CD14-positive monocyte (primary cell): ENCODE results near the gene FBXL2. TPM values are rescaled to one million over a fixed set of nuclear protein-coding genes. Genes with fewer than 3 reads are reported as not detected.

ENCODE experiments used
- DNase-seq, 3 donors: peaks; one replicate each; pipeline ENCODE4 v3.0.0-alpha.2; 2011 to 2022
- H2AFZ ChIP-seq: 2 replicates; pipeline ENCODE4 v1.6.0; 2012; ENCODE audit warnings: mild to moderate bottlenecking, low read depth, low read length, inconsistent platforms; ENCODE audit not compliant: insufficient read depth, poor library complexity, severe bottlenecking
- H3K27ac ChIP-seq, 2 donors: 1 replicate in 1 of 2; 2 replicates in 1 of 2; pipeline ENCODE4 v1.5.1; 2012 to 2013; ENCODE audit warnings: low read length in 2 of 2, control low read depth in 1 of 2, inconsistent platforms in 1 of 2, low read depth in 1 of 2, mild to moderate bottlenecking in 1 of 2
- H3K27me3 ChIP-seq, 2 donors: one replicate each; pipeline versions ENCODE4 v1.6.0 to v1.6.1; 2011 to 2013; ENCODE audit warnings: low read length in 2 of 2; ENCODE audit not compliant: control insufficient read depth in 2 of 2, insufficient read depth in 2 of 2
- H3K36me3 ChIP-seq, 2 donors: replicated peaks in 1 of 2; 1 replicate in 1 of 2; 2 replicates in 1 of 2; pipeline versions ENCODE4 v1.5.1 to v1.6.1; 2012 to 2013; ENCODE audit warnings: low read length in 2 of 2, control low read depth in 1 of 2, inconsistent platforms in 1 of 2, mild to moderate bottlenecking in 1 of 2; ENCODE audit not compliant: insufficient read depth in 2 of 2, control insufficient read depth in 1 of 2
- H3K4me1 ChIP-seq, 2 donors: 1 replicate in 1 of 2; 2 replicates in 1 of 2; pipeline versions ENCODE4 v1.5.1 to v1.6.1; 2012 to 2013; ENCODE audit warnings: low read length in 2 of 2, control low read depth in 1 of 2, inconsistent platforms in 1 of 2, mild to moderate bottlenecking in 1 of 2, moderate library complexity in 1 of 2; ENCODE audit not compliant: insufficient read depth in 2 of 2, control insufficient read depth in 1 of 2
- H3K4me2 ChIP-seq: replicated peaks from 2 replicates; pipeline ENCODE3; 2012; ENCODE audit warnings: low read length, moderate library complexity, mild to moderate bottlenecking; ENCODE audit not compliant: poor library complexity, severe bottlenecking; ENCODE audit errors: extremely low read depth
- H3K4me3 ChIP-seq, 3 experiments: fragments of 200-600 bp in 1 of 3; sonication (generic) in 1 of 3; replicated peaks in 1 of 3; 1 replicate in 2 of 3; 2 replicates in 1 of 3; pipeline ENCODE4 v1.5.1; 2011 to 2013; ENCODE audit warnings: low read length in 3 of 3, mild to moderate bottlenecking in 3 of 3, control low read depth in 2 of 3, low read depth in 2 of 3, inconsistent platforms in 1 of 3, moderate library complexity in 1 of 3
- H3K79me2 ChIP-seq: 2 replicates; pipeline ENCODE4 v1.6.0; 2012; ENCODE audit warnings: mild to moderate bottlenecking, control low read depth, inconsistent platforms, low read length, moderate library complexity; ENCODE audit not compliant: insufficient read depth
- H3K9ac ChIP-seq: 2 replicates; pipeline ENCODE4 v1.6.0; 2017; ENCODE audit warnings: low read length, mild to moderate bottlenecking; ENCODE audit not compliant: insufficient read depth, poor library complexity, severe bottlenecking
- H3K9me3 ChIP-seq, 2 donors: replicated peaks in 1 of 2; 1 replicate in 1 of 2; 2 replicates in 1 of 2; pipeline versions ENCODE4 v1.5.1 to v1.6.1; 2012 to 2013; ENCODE audit warnings: low read length in 2 of 2, control low read depth in 1 of 2; ENCODE audit not compliant: control insufficient read depth in 1 of 2, insufficient read depth in 1 of 2
- H4K20me1 ChIP-seq: 2 replicates; pipeline ENCODE4 v1.6.0; 2012; ENCODE audit warnings: mild to moderate bottlenecking, low read length, control low read depth, moderate library complexity; ENCODE audit not compliant: insufficient read depth
- H3K27ac Mint-ChIP-seq, 7 donors: one replicate each; pipeline ENCODE4 v1.8.0; 2020; ENCODE audit warnings: mild to moderate bottlenecking in 7 of 7, mixed read lengths in 7 of 7, moderate library complexity in 6 of 7, inconsistent platforms in 2 of 7
- H3K27me3 Mint-ChIP-seq, 3 donors: one replicate each; pipeline ENCODE4 v1.8.0; 2021 to 2022; ENCODE audit warnings: low read depth in 3 of 3, mild to moderate bottlenecking in 3 of 3, mixed read lengths in 3 of 3, moderate library complexity in 3 of 3, inconsistent platforms in 1 of 3
- H3K36me3 Mint-ChIP-seq, 2 donors: one replicate each; pipeline ENCODE4 v1.8.0; 2020; ENCODE audit warnings: mixed read lengths in 2 of 2, inconsistent platforms in 1 of 2, mild to moderate bottlenecking in 1 of 2
- H3K4me1 Mint-ChIP-seq: one replicate; pipeline ENCODE4 v1.8.0; 2020; ENCODE audit warnings: mild to moderate bottlenecking, mixed read lengths
- H3K4me3 Mint-ChIP-seq, 2 donors: one replicate each; pipeline ENCODE4 v1.8.0; 2020; ENCODE audit warnings: mild to moderate bottlenecking in 2 of 2, mixed read lengths in 2 of 2, moderate library complexity in 1 of 2
- H3K9me3 Mint-ChIP-seq, 7 donors: one replicate each; pipeline ENCODE4 v1.8.0; 2020 to 2022; ENCODE audit warnings: mixed read lengths in 7 of 7, mild to moderate bottlenecking in 6 of 7, moderate library complexity in 6 of 7, inconsistent platforms in 2 of 7
- CTCF ChIP-seq: fragments of 200-600 bp; IDR thresholded peaks from one replicate; pipeline ENCODE4 v1.8.0; 2022; ENCODE audit warnings: antibody characterized with exemption, mild to moderate bottlenecking
- WGBS: methylation state at CpG from one replicate; pipeline ENCODE4 v1.1.5; 2013; ENCODE audit warnings: missing lambda C conversion rate; ENCODE audit not compliant: insufficient coverage; 5-methylcytosine and 5-hydroxymethylcytosine counted together
- intact Hi-C, 2 donors: fragments of 100-400 bp; cut with micrococcal nuclease; formaldehyde crosslinking; loops; one replicate each; pipeline versions ENCODE4 v1.15.0 to v1.15.1; 2023
- polyA plus RNA-seq, 3 donors: library from polyadenylated mRNA; depleted of rRNA in 1 of 3; unstranded in 2 of 3; stranded (reverse) in 1 of 3; fragments of 300-500 nt in 2 of 3; fragments of >200 nt in 1 of 3; fragmentation: Illumina TruSeq in 2 of 3; gene quantifications; 1 replicate in 2 of 3; 2 replicates in 1 of 3; pipeline ENCODE4 v1.2.3, GENCODE V29; 2012 to 2021

Gene FBXL2
- polyA plus RNA-seq, 3 donors, result not detected

- intact Hi-C loops, result no loop called here
- no peak for DNase-seq
- Histone ChIP-seq H3K36me3 (no peaks in the 10 kb centered on the region), H3K79me2 (no peaks in the 10 kb centered on the region), H3K9ac (no peak overlapping the region), H3K9me3 (no peaks in the 10 kb centered on the region), H3K4me2 (no peak overlapping the region), H2AFZ (no peak overlapping the region), H4K20me1 (no peaks in the 10 kb centered on the region), H3K27ac (no peak overlapping the region), H3K4me1 (no peaks in the 10 kb centered on the region), H3K4me3 (no peak overlapping the region), H3K27me3 (no peaks in the 10 kb centered on the region)
- WGBS, result 80% methylated on average over 1 of the region's 5 CpGs
- Mint-ChIP-seq H3K36me3 (no peaks in the 10 kb centered on the region), H3K9me3 (peaks cover 0 to 5% (median 2%) of the 10 kb centered on the region in 7 donors), H3K27me3 (peaks cover 2 to 9% (median 7%) of the 10 kb centered on the region in 3 donors), H3K4me3 (no peak overlapping the region), H3K27ac (no peak overlapping the region), H3K4me1 (no peaks in the 10 kb centered on the region)
- TF ChIP-seq CTCF, result no peak
Observed at GRCh38 chr3:33229947-33230346, 47.3 kb upstream of the FBXL2 start.

- no peak overlapping the region for H3K4me3 Mint-ChIP-seq
- no peak for TF ChIP-seq CTCF
- intact Hi-C loops, result no loop called here
- no peaks in the 10 kb centered on the region for H3K4me1 Mint-ChIP-seq
- Histone ChIP-seq H2AFZ (no peak overlapping the region), H3K36me3 (no peaks in the 10 kb centered on the region), H3K4me3 (no peak overlapping the region), H3K27me3 (peaks cover 0 to 2% of the 10 kb centered on the region in 2 donors), H3K27ac (no peak overlapping the region), H4K20me1 (no peaks in the 10 kb centered on the region), H3K4me1 (no peaks in the 10 kb centered on the region), H3K4me2 (no peak overlapping the region), H3K9me3 (no peaks in the 10 kb centered on the region), H3K9ac (no peak overlapping the region), H3K79me2 (no peaks in the 10 kb centered on the region)
- WGBS, result 78% methylated on average over 3 of the region's 5 CpGs
- peaks cover 2 to 7% (median 6%) of the 10 kb centered on the region in 3 donors for H3K27me3 Mint-ChIP-seq
- no peaks in the 10 kb centered on the region for H3K36me3 Mint-ChIP-seq
- DNase-seq, result no peak
- no peak overlapping the region for H3K27ac Mint-ChIP-seq
- H3K9me3 Mint-ChIP-seq, result peaks cover 0 to 5% (median 2%) of the 10 kb centered on the region in 7 donors
Observed at GRCh38 chr3:33231756-33232465, 45.3 kb upstream of the FBXL2 start.
